Stimulated activated CD8-positive, alpha-beta memory T cell treated with anti-CD3 and anti-CD28 coated beads, Interleukin-4, amount 100 ng/mL, for 1 hour (primary cell): Measurements from ENCODE around the gene TPST1.
"Not testable (repeated sequence)": the region's sequence is repeated elsewhere in the genome, so short reads cannot be mapped to it uniquely, and the experiment has no call there.

Experiments used
- DNase-seq, 2 donors: peaks; one replicate each; pipeline ENCODE4 v3.0.0-alpha.2; 2020; ENCODE audit warnings: low read depth in 2 of 2, low spot score in 1 of 2

The TPST1 gene

GRCh38 chr7:66187905-66188304, 17.2 kb upstream of the TPST1 start:
- DNase-seq = no peak

GRCh38 chr7:66188645-66189044, 16.5 kb upstream of the TPST1 start:
- DNase-seq = no peak

DNA sequence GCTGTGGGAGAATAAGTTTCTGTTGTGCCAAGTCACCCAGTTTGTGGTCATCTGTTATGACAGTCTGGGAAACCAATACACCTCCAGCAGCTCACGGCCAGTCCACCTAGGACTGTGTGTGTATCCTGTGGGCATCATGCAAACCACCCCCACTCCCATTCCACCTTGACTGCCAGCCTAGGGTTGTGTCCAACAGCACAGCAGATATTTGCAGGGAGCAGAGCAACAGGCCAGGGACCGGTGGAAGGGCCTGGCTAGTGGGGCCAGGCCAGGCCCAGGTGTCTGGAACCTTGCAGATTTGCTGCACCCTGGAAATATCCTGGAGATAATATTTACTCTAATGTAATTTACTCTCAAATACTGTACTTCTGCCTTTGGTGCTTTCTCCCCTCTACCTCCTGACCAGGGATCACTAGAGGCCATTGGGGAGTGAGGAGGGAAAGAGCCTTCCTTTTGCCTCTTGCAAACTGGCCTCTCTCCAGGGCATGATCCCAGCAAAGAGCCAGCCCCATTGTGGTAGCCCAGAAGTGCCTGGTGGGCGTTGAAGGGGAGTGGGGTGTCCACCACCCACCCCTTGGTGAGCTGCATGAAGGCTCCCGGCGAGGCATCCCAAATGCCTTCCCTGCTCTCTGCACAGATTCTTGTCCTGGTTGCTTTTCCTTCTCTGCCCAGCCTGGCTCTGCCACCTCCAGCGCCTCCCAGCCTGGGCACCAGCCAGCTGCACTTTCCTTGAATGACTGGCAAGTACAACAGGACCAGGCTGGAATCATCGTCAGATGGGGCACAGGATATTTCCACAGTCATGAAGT, 15.2 kb upstream of the TPST1 start:
- no peak for DNase-seq

- no peak for DNase-seq
Observed at GRCh38 chr7:66190504-66190857, 14.7 kb upstream of the TPST1 start.

GRCh38 chr7:66193146-66193725, 11.9 kb upstream of the TPST1 start:
- no peak for DNase-seq

GRCh38 chr7:66198469-66198868, 6.7 kb upstream of the TPST1 start:
- DNase-seq = no peak

DNA sequence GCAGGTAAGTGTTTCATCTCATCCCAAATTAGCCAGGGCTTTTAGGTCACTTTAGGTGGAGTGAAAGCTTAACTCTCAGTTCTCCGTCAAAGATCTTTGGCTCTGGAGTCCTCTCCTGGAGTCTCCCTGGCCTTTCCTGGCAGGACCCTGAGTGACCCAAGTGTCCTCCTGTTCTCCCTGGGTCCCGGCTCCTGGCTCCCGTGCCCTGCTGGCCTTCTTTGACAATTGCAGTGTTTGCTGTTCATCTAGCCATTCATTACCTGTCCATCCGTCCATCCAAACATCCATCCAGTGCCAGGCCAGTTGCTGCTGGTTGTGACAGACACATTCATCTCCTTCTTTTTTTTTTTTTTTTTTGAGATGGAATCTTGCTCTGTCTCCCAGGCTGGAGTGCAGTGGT, 6.2 kb upstream of the TPST1 start:
- DNase-seq = no peak

DNA sequence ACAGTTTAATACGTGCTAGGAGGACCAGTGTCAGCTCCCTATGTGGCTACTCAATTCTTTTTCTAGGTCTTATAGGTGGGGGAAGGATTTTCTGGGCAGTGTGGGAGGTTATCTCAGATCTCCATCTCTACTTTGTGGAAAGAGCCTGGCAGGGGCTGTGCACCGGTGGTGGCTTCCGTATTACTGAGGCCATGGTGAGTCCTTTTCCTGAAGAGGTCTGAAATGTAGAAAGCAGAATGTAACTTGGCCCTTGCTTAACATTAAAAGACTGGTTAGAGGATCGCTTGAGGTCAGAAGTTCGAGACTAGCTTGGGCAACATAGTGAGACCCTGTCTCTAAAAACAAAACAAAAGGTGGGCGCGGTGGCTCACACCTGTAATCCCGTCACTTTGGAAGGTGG, 2.7 kb upstream of the TPST1 start:
- DNase-seq = no peak

DNA sequence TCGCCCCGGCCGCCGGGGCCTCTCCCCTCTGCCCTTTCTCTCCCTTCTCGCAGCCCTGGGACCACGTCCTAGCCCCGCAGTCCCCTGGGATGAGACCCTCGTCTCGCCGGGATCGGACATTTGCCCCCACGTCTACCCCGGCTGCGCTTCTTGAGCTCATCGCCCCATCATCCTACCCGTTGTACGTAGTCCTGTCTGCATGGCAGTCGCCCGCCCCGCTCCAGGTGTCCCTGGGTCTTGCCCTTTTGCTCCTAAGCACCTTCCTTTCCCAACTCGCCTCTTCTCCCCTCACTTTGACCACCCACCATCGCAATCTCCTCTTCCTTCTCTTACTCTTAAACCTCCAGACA, 582 bp downstream of the TPST1 start:
- DNase-seq = no peak

- DNase-seq = no peak
Observed at GRCh38 chr7:66206119-66206933, 1.2 kb downstream of the TPST1 start.

DNA sequence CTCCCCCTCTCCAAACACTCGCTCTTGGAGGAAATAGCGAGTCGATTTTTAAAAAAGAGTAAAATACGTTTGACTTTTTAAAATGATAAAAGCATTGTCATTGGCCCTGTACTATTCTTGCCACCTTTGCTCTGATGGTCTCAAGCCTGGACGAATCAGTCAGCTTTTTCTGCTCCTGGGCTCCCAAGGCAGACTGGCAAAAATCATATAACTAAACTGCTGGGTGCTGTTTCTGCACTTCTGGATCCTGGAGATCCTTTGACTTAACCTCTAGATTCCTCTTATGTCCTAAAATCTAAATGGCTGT, 1.8 kb downstream of the TPST1 start:
- no peak for DNase-seq

GRCh38 chr7:66207540-66207939, 2.4 kb downstream of the TPST1 start:
- DNase-seq = no peak

DNA sequence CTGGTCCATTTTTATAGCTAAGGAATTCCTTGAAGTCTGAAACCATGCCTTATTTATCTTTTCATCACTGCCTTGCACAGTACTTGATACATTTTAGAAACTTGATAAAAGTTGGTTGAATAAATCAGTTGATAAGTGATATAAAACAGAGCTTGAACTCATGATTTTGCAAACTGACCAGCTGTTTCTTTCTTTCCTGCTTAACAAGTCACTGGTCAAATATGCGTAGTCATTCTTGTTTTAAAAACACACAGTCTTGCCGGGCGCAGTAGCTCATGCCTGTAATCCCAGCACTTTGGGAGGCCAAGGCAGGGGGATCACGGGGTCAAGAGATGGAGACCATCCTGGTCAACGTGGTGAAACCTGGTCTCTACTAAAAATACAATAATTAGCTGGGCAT, 6.3 kb downstream of the TPST1 start:
- no peak for DNase-seq

- DNase-seq = no peak
Observed at GRCh38 chr7:66213637-66214036, 8.5 kb downstream of the TPST1 start.

GRCh38 chr7:66216687-66217086, 11.6 kb downstream of the TPST1 start:
- no peak for DNase-seq

GRCh38 chr7:66219805-66220204, 14.7 kb downstream of the TPST1 start:
- no peak for DNase-seq

DNA sequence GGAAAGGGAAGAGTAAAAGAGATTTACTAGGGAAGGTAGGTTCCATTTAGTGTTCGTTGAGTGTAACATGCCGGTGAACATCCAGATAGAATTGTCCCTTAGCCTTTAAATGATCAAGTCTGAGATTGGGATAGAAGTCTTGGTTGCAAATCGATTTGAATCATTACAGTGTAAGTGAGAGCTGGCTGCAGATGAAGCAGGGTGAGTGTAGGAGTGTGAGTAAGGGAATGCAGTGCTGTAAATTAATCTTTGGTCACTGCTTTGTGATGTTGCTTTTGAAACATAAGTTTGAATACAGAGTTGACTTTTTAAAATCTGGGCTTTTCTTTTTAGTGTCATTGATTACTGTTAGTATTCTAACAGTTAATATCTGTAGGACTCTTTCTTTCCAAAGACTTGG, 16.3 kb downstream of the TPST1 start:
- DNase-seq = no peak

DNA sequence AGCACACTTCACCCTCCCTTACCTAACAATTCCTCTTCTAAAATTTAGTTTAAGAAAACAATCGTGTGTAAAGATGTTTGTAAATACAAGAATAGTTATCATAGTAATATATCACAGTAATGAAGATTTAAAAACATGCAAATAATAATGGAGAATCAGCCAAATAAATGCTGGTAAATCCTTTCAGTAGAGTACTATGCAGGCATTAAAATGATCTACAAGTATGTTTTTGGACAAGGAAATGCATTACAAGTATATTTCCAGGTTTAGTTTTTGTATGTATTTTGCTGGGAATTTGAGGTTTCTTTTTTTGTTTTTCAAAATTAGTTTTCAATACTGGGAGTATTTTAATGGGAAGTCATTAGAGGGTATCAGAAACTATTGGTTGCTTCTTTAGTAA, 22.7 kb downstream of the TPST1 start:
- no peak for DNase-seq

- DNase-seq = not testable (repeated sequence)
Observed at GRCh38 chr7:66231326-66232216, 26.4 kb downstream of the TPST1 start.

GRCh38 chr7:66233638-66234037, 28.5 kb downstream of the TPST1 start:
- no peak for DNase-seq

DNA sequence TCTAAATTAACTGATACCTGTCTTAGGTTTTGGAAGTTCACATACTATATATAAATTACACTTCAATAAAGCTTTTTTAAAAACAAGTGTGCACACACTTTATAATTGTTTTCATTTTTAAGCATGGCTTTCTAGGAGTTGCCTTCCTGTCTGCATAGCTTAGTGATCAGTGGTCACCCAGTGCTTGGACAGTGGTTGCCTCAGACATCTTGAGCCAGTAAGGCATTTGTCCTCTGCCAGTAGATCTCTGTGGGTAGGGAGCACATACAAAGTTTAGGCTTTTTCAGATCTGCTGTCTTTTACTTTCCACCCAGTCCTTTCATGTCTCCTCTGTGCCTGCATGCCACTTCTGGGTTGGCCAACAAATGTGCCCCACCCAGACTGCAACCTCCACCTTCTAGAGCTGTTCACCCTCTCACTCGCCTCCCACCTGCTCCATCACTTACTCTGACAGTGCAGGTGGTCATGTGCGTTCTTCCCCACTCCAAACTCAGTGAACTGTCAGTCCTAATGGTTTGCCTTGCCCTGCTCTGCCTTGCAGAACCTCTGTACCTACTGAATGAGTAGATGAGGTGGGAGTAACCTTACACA, 31.7 kb downstream of the TPST1 start:
- DNase-seq = no peak
